Type B pancreatic cell (in vitro differentiated cells): ENCODE results near the gene TADA1. TPM values are rescaled to one million over a fixed set of nuclear protein-coding genes. Genes with fewer than 3 reads are reported as not detected.

ENCODE experiments used
- DNase-seq: peaks from one replicate; pipeline ENCODE4 v3.0.0; 2021; ENCODE audit warnings: mixed read lengths; ENCODE audit not compliant: unreplicated experiment; ENCODE audit errors: extremely low spot score
- H3K27ac Mint-ChIP-seq: 2 replicates; pipeline ENCODE4 v1.8.0; 2021; ENCODE audit warnings: mild to moderate bottlenecking, mixed read lengths
- H3K27me3 Mint-ChIP-seq: 2 replicates; pipeline ENCODE4 v1.8.0; 2021; ENCODE audit warnings: mixed read lengths
- H3K36me3 Mint-ChIP-seq: 2 replicates; pipeline ENCODE4 v1.8.0; 2021; ENCODE audit warnings: mixed read lengths
- H3K4me1 Mint-ChIP-seq: one replicate; pipeline ENCODE4 v1.8.0; 2021; ENCODE audit warnings: mixed read lengths; ENCODE audit not compliant: unreplicated experiment
- H3K4me3 Mint-ChIP-seq: 2 replicates; pipeline ENCODE4 v1.8.0; 2021; ENCODE audit warnings: mild to moderate bottlenecking, mixed read lengths
- H3K9me3 Mint-ChIP-seq: 2 replicates; pipeline ENCODE4 v1.8.0; 2021; ENCODE audit warnings: mixed read lengths
- total RNA-seq: library from RNA; stranded (reverse); gene quantifications from 2 replicates; pipeline ENCODE4 v1.2.1, GENCODE V29; 2021; ENCODE audit warnings: low replicate concordance
- TF ChIP-seq, protein P1 (sequence below): fragments of 200-600 bp; sonication (generic); conservative IDR thresholded peaks from 2 replicates; pipeline ENCODE4 v1.5.0; 2021; ENCODE audit warnings: antibody characterized with exemption, mild to moderate bottlenecking

TADA1 gene
- total RNA-seq, 1 donor from 2014 or later = 18.4 TPM

DNA sequence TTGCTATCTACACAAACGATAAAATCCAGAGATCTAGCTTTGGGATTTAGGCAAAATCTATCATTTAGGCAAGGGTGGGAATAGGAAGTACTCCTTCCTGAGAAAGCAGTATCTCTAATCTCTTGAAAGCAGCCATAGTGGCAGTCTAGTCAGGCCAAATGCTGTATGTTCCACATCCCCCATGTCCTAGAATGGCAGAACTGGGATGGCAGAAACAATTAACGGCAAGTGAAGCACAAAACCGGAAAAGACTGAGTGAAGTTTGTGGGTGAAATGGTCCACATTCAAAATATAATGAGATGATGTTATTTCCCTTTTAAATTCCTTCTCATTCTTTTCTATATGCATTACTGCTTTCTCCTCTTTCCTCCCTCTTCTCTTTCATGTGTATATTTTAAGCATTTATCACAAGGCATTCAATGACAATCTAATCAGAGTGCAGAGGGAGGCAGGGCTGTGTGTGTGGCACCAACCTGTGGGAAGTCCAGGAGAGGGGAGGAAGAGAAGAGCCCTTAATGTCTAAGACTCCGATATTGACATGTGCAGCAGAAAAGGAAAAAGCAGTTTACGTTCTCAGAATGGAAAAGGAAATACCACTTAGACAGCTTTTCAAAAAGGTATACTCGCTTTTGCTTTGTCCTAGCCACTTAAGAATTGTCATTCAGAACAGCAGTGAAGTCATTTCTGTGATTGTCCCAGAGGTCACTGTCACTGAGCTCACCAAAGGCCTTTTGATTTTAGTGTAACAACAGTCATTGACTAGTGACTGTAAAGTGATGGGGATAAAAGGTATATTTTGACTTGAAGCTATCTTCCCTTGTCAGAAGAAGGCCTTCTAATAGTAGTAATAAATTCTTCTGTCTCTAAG, 42.3 kb upstream of the TADA1 start:
- no peak for DNase-seq
- Mint-ChIP-seq H3K4me1 (no peaks in the 10 kb centered on the region), H3K27ac (no peak overlapping the region), H3K9me3 (no peaks in the 10 kb centered on the region), H3K36me3 (no peaks in the 10 kb centered on the region), H3K27me3 (peaks cover 81% of the 10 kb centered on the region), H3K4me3 (no peak overlapping the region)
- TF ChIP-seq, protein P1, sequence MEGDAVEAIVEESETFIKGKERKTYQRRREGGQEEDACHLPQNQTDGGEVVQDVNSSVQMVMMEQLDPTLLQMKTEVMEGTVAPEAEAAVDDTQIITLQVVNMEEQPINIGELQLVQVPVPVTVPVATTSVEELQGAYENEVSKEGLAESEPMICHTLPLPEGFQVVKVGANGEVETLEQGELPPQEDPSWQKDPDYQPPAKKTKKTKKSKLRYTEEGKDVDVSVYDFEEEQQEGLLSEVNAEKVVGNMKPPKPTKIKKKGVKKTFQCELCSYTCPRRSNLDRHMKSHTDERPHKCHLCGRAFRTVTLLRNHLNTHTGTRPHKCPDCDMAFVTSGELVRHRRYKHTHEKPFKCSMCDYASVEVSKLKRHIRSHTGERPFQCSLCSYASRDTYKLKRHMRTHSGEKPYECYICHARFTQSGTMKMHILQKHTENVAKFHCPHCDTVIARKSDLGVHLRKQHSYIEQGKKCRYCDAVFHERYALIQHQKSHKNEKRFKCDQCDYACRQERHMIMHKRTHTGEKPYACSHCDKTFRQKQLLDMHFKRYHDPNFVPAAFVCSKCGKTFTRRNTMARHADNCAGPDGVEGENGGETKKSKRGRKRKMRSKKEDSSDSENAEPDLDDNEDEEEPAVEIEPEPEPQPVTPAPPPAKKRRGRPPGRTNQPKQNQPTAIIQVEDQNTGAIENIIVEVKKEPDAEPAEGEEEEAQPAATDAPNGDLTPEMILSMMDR = no peak

DNA sequence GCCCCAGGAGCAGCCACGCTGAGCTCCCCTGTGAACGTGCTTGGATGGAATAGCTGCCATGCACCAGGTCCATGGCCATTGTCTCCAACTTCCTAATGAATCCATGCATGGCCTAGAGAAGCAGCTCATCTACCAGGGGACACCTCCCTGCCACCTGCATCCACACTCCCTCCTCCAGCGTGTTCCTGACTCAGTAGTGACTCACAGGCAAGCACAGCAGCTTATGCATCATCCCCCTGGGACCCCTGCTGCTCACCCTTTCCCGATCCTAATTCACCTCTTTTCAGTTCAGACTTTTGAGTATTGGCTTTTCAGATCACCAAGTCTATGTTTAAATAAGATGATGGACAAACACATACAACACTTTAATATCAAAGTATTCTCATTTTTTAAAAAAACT, 39.9 kb upstream of the TADA1 start:
- no peak overlapping the region for H3K4me3 Mint-ChIP-seq
- TF ChIP-seq, protein P1 = no peak
- no peaks in the 10 kb centered on the region for H3K4me1 Mint-ChIP-seq
- no peaks in the 10 kb centered on the region for H3K9me3 Mint-ChIP-seq
- no peak for DNase-seq
- no peaks in the 10 kb centered on the region for H3K36me3 Mint-ChIP-seq
- H3K27ac Mint-ChIP-seq = no peak overlapping the region
- peaks cover 64% of the 10 kb centered on the region for H3K27me3 Mint-ChIP-seq

DNA sequence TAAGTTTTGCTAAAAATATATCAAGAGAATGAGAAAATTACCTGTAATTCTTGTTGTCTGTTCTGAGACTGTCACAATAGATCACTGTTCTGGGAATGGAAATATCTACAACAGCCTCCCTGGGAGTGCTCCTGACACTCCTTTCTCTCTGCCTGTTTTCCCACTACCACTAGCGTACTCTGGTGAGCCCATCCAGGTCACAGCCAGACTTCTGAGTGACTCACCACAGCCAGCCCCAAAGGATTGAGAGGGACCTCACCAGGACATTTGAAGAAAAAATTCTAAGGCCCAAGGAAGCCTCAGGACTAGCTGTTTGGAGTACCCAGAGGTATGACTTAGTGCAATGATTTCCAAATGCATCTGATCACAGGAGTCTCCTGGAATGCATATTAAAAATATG, 39.0 kb upstream of the TADA1 start:
- no peak for DNase-seq
- H3K36me3 Mint-ChIP-seq = no peaks in the 10 kb centered on the region
- no peak overlapping the region for H3K4me3 Mint-ChIP-seq
- no peaks in the 10 kb centered on the region for H3K4me1 Mint-ChIP-seq
- TF ChIP-seq, protein P1 = no peak
- H3K9me3 Mint-ChIP-seq = no peaks in the 10 kb centered on the region
- peaks cover 60% of the 10 kb centered on the region for H3K27me3 Mint-ChIP-seq
- no peak overlapping the region for H3K27ac Mint-ChIP-seq

DNA sequence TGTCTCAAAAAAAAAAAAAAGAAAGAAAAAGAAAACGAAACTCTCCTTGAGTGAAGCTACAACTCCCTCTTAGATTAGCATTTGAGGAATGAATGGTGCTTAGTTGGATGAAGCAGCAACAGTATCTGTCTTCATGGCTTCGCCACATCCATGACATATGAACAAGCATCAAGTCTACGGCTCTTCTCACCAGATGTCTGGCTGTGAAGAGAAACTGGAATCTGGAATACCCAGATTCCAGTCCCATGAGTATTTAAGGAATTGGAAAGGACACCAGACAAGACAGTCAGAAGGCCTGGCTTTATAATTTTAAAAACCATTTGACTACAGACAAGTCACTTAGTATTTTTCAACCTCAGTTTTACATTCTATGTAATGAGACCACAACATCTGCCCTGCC, 38.0 kb upstream of the TADA1 start:
- H3K27ac Mint-ChIP-seq = no peak overlapping the region
- H3K36me3 Mint-ChIP-seq = no peaks in the 10 kb centered on the region
- H3K4me3 Mint-ChIP-seq = no peak overlapping the region
- no peaks in the 10 kb centered on the region for H3K9me3 Mint-ChIP-seq
- peaks cover 52% of the 10 kb centered on the region for H3K27me3 Mint-ChIP-seq
- TF ChIP-seq, protein P1 = no peak
- no peaks in the 10 kb centered on the region for H3K4me1 Mint-ChIP-seq
- DNase-seq = no peak

DNA sequence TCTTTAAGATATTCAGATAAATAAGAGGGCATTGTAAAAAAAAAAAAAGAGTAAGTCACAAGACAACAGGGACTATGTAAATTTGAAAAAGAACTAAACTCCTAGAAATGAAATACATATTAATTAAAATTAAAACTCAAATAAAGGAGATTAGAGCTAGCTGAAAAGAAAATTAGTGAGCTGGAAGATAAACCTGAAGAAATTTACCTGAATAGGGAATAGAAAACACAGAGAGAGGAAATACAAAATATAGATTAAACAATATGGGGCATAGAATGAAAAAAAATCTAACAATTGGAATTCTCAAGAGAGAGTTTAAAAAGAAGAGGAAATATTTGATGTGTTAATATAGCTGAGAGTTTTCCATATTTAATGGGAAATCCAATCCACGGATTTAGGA, 35.6 kb upstream of the TADA1 start:
- H3K4me1 Mint-ChIP-seq = no peaks in the 10 kb centered on the region
- no peak overlapping the region for H3K27ac Mint-ChIP-seq
- TF ChIP-seq, protein P1 = no peak
- H3K4me3 Mint-ChIP-seq = no peak overlapping the region
- peaks cover 40% of the 10 kb centered on the region for H3K27me3 Mint-ChIP-seq
- no peaks in the 10 kb centered on the region for H3K9me3 Mint-ChIP-seq
- H3K36me3 Mint-ChIP-seq = no peaks in the 10 kb centered on the region
- DNase-seq = no peak
